ENCODE data around the gene RARG.

GRCh38 chr12:53169644-53170043 is 62.4 kb downstream of the RARG start:
- TF ChIP-seq CTCF (IDR thresholded peaks at IDR 0.05; ENCODE audit: insufficient read depth, low read length) = no peak
- no peak for TF ChIP-seq POLR2AphosphoS5 (IDR thresholded peaks at IDR 0.05; ENCODE audit: low read depth)
- TF ChIP-seq GABPA (IDR thresholded peaks at IDR 0.05; ENCODE audit: low read depth) = no peak
